AG04449 (cell line): ENCODE measurements around the gene DDX31.

Experiments used
- CTCF ChIA-PET: fragments of 350-600 bp; formaldehyde crosslinking; extraction: SDS; loops from one replicate; lab custom pipeline; 2021; ENCODE audit warnings: antibody characterized with exemption; lab: Yijun Ruan, JAX
- POLR2A ChIA-PET: fragments of 400-600, 350-600 bp; formaldehyde crosslinking; extraction: SDS; loops from one replicate; lab custom pipeline; 2020; ENCODE audit warnings: antibody characterized with exemption, inconsistent platforms; lab: Yijun Ruan, JAX
- DNase-seq: peaks from one replicate; pipeline ENCODE4 v3.0.0-alpha.2; 2010; ENCODE audit warnings: low read depth, low spot score
- H3K4me3 ChIP-seq: 2 replicates; pipeline ENCODE4 v1.5.1; 2011; ENCODE audit warnings: low read depth, mild to moderate bottlenecking, control low read depth, low read length
- CTCF ChIP-seq: IDR thresholded peaks from one replicate; pipeline ENCODE4 v1.5.1; 2011; ENCODE audit warnings: mild to moderate bottlenecking, moderate library complexity, low read length, control low read depth, inconsistent platforms; ENCODE audit not compliant: insufficient read depth; ENCODE audit errors: missing control alignments

Gene DDX31

GRCh38 chr9:132638240-132638639 lies 31.5 kb downstream of the DDX31 start:
- DNase-seq: no peak
- no peak overlapping the region for H3K4me3 ChIP-seq
- no peak for TF ChIP-seq CTCF
- POLR2A ChIA-PET: no interaction called here
- CTCF ChIA-PET: no interaction called here

- POLR2A ChIA-PET: no interaction called here
- DNase-seq: no peak
- CTCF ChIA-PET: interaction anchor here (1.2 kb wide), 1 partner anchor 14 kb away, joined by 3 read pairs; no protein-coding TSS in a partner anchor
- H3K4me3 ChIP-seq: no peak overlapping the region
- TF ChIP-seq CTCF: no peak
Measured at GRCh38 chr9:132637801-132638200, 32.0 kb downstream of the DDX31 start.

- POLR2A ChIA-PET: no interaction called here
- no peak for TF ChIP-seq CTCF
- no peak overlapping the region for H3K4me3 ChIP-seq
- CTCF ChIA-PET: interaction anchor here (1.2 kb wide), 1 partner anchor 14 kb away, joined by 3 read pairs; no protein-coding TSS in a partner anchor
- no peak for DNase-seq
Measured at GRCh38 chr9:132637351-132637750, 32.4 kb downstream of the DDX31 start.

GRCh38 chr9:132634327-132634726 lies 35.5 kb downstream of the DDX31 start:
- ChIA-PET POLR2A (no interaction called here), CTCF (no interaction called here)
- no peak for TF ChIP-seq CTCF
- no peak for DNase-seq
- H3K4me3 ChIP-seq: no peak overlapping the region

GRCh38 chr9:132632413-132633129 lies 37.2 kb downstream of the DDX31 start:
- POLR2A ChIA-PET: interaction anchor here (1.2 kb wide), 1 partner anchor 37 kb away, joined by 3 read pairs; the partner anchor contains the start of gene DDX31
- no peak for DNase-seq
- H3K4me3 ChIP-seq: no peak overlapping the region
- CTCF ChIA-PET: interaction anchor here (2.1 kb wide), 1 partner anchor 12 kb away, joined by 9 read pairs; no protein-coding TSS in a partner anchor
- no peak for TF ChIP-seq CTCF

GRCh38 chr9:132631685-132632084 lies 38.1 kb downstream of the DDX31 start:
- no peak for TF ChIP-seq CTCF
- ChIA-PET CTCF (no interaction called here), POLR2A (interaction anchor here (1.2 kb wide), 1 partner anchor 38 kb away, joined by 3 read pairs; the partner anchor contains the start of gene DDX31)
- DNase-seq: no peak
- no peak overlapping the region for H3K4me3 ChIP-seq
